WTC11 (cell line): ENCODE results near the gene C1orf159. TPM values are rescaled to one million over a fixed set of nuclear protein-coding genes. Genes with fewer than 3 reads are reported as not detected.

Experiments used
- ATAC-seq: fragments of 200-7000 bp; cut with Tn5 transposase; 2 replicates; pipeline ENCODE4 v1.10.0; 2021; ENCODE audit warnings: mild to moderate bottlenecking, moderate library complexity
- CTCF ChIA-PET: fragments of 300-600 bp; sonication (Branson Sonifier 250); formaldehyde crosslinking; loops from one replicate; lab custom pipeline; 2021; ENCODE audit warnings: antibody characterized with exemption; lab: Charles Lee
- POLR2A ChIA-PET: fragments of 350-600 bp; sonication (Branson Sonifier 250); formaldehyde crosslinking; loops from one replicate; lab custom pipeline; 2021; ENCODE audit warnings: antibody characterized with exemption; lab: Charles Lee
- DNase-seq: peaks from one replicate; pipeline ENCODE4 v3.0.0; 2021; ENCODE audit warnings: low spot score
- H3K27ac Mint-ChIP-seq: 2 replicates; pipeline ENCODE4 v1.8.0; 2021; ENCODE audit warnings: mixed read lengths
- H3K27me3 Mint-ChIP-seq: 2 replicates; pipeline ENCODE4 v1.8.0; 2021; ENCODE audit warnings: low read depth, mild to moderate bottlenecking, moderate library complexity, mixed read lengths
- H3K36me3 Mint-ChIP-seq: 2 replicates; pipeline ENCODE4 v1.8.0; 2021; ENCODE audit warnings: mixed read lengths
- H3K4me1 Mint-ChIP-seq: 2 replicates; pipeline ENCODE4 v1.8.0; 2022; ENCODE audit warnings: mixed read lengths
- H3K4me3 Mint-ChIP-seq: 2 replicates; pipeline ENCODE4 v1.8.0; 2021; ENCODE audit warnings: mild to moderate bottlenecking, moderate library complexity, mixed read lengths
- H3K9me3 Mint-ChIP-seq: 2 replicates; pipeline ENCODE4 v1.8.0; 2021; ENCODE audit warnings: mixed read lengths
- ATF1 ChIP-seq: sonication (generic); formaldehyde crosslinking; IDR thresholded peaks from 2 replicates; pipeline ENCODE4 v1.8.1; 2023; ENCODE audit warnings: mild to moderate bottlenecking, moderate library complexity, missing genetic modification reagents
- ATF2 ChIP-seq: sonication (generic); formaldehyde crosslinking; IDR thresholded peaks from 2 replicates; pipeline ENCODE4 v1.8.1; 2022; ENCODE audit warnings: low read depth, missing genetic modification reagents, borderline replicate concordance
- CBFB ChIP-seq: sonication (generic); formaldehyde crosslinking; IDR thresholded peaks from 2 replicates; pipeline ENCODE4 v1.8.1; 2022; ENCODE audit warnings: mild to moderate bottlenecking, low read depth, missing genetic modification reagents
- GTF2I ChIP-seq: fragments of 250-450 bp; sonication (Bioruptor Pico); conservative IDR thresholded peaks from 2 replicates; pipeline ENCODE4 v1.4.0; 2021; ENCODE audit warnings: mild to moderate bottlenecking
- HMGA2 ChIP-seq: fragments of 250-450 bp; sonication (Bioruptor Pico); IDR thresholded peaks from 2 replicates; pipeline ENCODE4 v1.4.0; 2021; ENCODE audit warnings: mild to moderate bottlenecking, moderate library complexity
- JAZF1 ChIP-seq: fragments of 250-450 bp; sonication (Bioruptor Pico); IDR thresholded peaks from 2 replicates; pipeline ENCODE4 v1.9.0; 2021; ENCODE audit warnings: moderate library complexity, mild to moderate bottlenecking, inconsistent platforms
- MYBL2 ChIP-seq: sonication (generic); formaldehyde crosslinking; IDR thresholded peaks from 2 replicates; pipeline ENCODE4 v1.8.1; 2023; ENCODE audit warnings: mild to moderate bottlenecking, moderate library complexity, missing genetic modification reagents
- NFE2L1 ChIP-seq: sonication (generic); formaldehyde crosslinking; IDR thresholded peaks from 2 replicates; pipeline ENCODE4 v1.8.1; 2023; ENCODE audit warnings: missing genetic modification reagents
- NFYB ChIP-seq: sonication (generic); formaldehyde crosslinking; conservative IDR thresholded peaks from 2 replicates; pipeline ENCODE4 v1.8.0; 2022; ENCODE audit warnings: low read depth, missing genetic modification reagents
- NR2C2 ChIP-seq: sonication (generic); formaldehyde crosslinking; IDR thresholded peaks from 2 replicates; pipeline ENCODE4 v1.8.0; 2022; ENCODE audit warnings: mild to moderate bottlenecking, missing genetic modification reagents
- SMAD3 ChIP-seq: sonication (generic); formaldehyde crosslinking; IDR thresholded peaks from 2 replicates; pipeline ENCODE4 v1.8.0; 2022; ENCODE audit warnings: missing genetic modification reagents, mild to moderate bottlenecking, borderline replicate concordance
- SMAD4 ChIP-seq: sonication (generic); formaldehyde crosslinking; IDR thresholded peaks from 2 replicates; pipeline ENCODE4 v1.8.0; 2022; ENCODE audit warnings: mild to moderate bottlenecking, missing genetic modification reagents
- SOX15 ChIP-seq: fragments of 250-450 bp; sonication (Bioruptor Pico); IDR thresholded peaks from 2 replicates; pipeline ENCODE4 v1.9.0; 2021; ENCODE audit warnings: mild to moderate bottlenecking
- SP1 ChIP-seq: sonication (generic); formaldehyde crosslinking; conservative IDR thresholded peaks from 2 replicates; pipeline ENCODE4 v1.8.1; 2022; ENCODE audit warnings: missing genetic modification reagents
- STAT6 ChIP-seq: sonication (generic); formaldehyde crosslinking; conservative IDR thresholded peaks from 2 replicates; pipeline ENCODE4 v1.8.1; 2023; ENCODE audit warnings: mild to moderate bottlenecking, low read depth, missing genetic modification reagents, moderate library complexity
- ZNF219 ChIP-seq: sonication (generic); formaldehyde crosslinking; IDR thresholded peaks from 2 replicates; pipeline ENCODE4 v1.8.0; 2023; ENCODE audit warnings: missing genetic modification reagents, mild to moderate bottlenecking, borderline replicate concordance
- ZNF263 ChIP-seq: sonication (generic); formaldehyde crosslinking; IDR thresholded peaks from 2 replicates; pipeline ENCODE4 v1.8.1; 2022; ENCODE audit warnings: low read depth, mild to moderate bottlenecking, moderate library complexity, missing genetic modification reagents
- total RNA-seq: library from RNA; stranded (reverse); gene quantifications from 3 replicates; pipeline ENCODE4 v1.2.3, GENCODE V29; 2021
- TF ChIP-seq, protein P1 (sequence below): sonication (generic); formaldehyde crosslinking; IDR thresholded peaks from 2 replicates; pipeline ENCODE4 v1.8.1; 2022; ENCODE audit warnings: low read depth, mild to moderate bottlenecking, moderate library complexity, missing genetic modification reagents, borderline replicate concordance
- TF ChIP-seq, protein P2 (sequence below): sonication (generic); formaldehyde crosslinking; IDR thresholded peaks from 2 replicates; pipeline ENCODE4 v1.8.1; 2022; ENCODE audit warnings: missing genetic modification reagents, borderline replicate concordance
- TF ChIP-seq, protein P3 (sequence below): sonication (generic); formaldehyde crosslinking; IDR thresholded peaks from 2 replicates; pipeline ENCODE4 v1.8.1; 2023; ENCODE audit warnings: mild to moderate bottlenecking, missing genetic modification reagents, moderate library complexity
- TF ChIP-seq, protein P4 (sequence below): sonication (generic); formaldehyde crosslinking; IDR thresholded peaks from 2 replicates; pipeline ENCODE4 v1.8.0; 2022; ENCODE audit warnings: mild to moderate bottlenecking, missing genetic modification reagents
- TF ChIP-seq, protein P5 (sequence below): sonication (generic); formaldehyde crosslinking; IDR thresholded peaks from 2 replicates; pipeline ENCODE4 v1.8.1; 2023; ENCODE audit warnings: mild to moderate bottlenecking, missing genetic modification reagents

Gene C1orf159
- total RNA-seq, 1 experiment from 2014 or later, result 17.8 TPM

DNA sequence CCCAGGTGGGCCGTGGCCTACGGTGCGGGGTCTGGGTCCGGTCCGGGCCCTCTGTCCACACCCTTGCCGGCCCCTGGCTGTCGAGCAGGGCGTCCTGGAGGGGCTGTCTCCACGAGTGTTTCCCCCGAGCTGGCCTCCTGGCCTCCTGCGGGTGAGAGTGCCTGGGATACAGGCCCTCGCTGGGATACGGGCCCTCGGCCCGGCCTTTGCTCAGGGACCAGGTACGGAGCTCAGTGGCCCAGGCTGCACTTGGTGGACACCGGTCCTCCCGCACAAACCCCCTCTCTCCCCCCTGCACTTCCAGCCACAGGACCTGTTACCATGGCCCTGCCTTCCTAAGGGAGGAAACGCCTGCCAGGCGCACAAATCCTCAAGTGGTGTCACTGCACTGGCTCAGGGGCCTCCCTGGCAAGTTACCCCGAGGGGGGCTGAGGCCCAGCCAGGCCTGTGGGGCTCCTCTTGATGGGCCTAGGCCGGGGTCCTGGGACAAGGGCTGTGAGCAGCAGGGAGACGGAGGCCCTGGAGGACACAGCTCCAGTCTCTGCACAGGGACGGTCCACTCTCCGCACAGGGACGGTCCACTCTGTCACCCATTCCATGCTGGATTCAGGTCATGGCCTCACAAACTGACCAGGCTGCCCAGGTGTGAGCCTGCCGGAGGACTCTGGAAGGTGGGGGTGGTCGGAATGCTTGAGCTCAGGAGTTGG is 23.6 kb downstream of the C1orf159 start:
- Mint-ChIP-seq H3K9me3 (peaks cover 15% of the 10 kb centered on the region), H3K27me3 (peaks cover 11% of the 10 kb centered on the region), H3K36me3 (0 out of 2 replicates have a peak, but pooled peaks cover 7% of the 10 kb centered on the region), H3K4me1 (no peaks in the 10 kb centered on the region)
- DNase-seq, result no peak
- no peak for TF ChIP-seq SMAD3 (CRISPR knock-in tag)
- no peak for TF ChIP-seq ATF2
- TF ChIP-seq, all 79 proteins: peak for 0
- POLR2A ChIA-PET, result no interaction called here
- Mint-ChIP-seq H3K27ac (no peak overlapping the region), H3K4me3 (no peak overlapping the region)
- ATAC-seq, result no peak
- CTCF ChIA-PET, result interaction anchor here (1.0 to 1.8 kb wide), 2 partner anchors 28 to 200 kb away, joined by 3 to 5 read pairs; no protein-coding TSS in a partner anchor

DNA sequence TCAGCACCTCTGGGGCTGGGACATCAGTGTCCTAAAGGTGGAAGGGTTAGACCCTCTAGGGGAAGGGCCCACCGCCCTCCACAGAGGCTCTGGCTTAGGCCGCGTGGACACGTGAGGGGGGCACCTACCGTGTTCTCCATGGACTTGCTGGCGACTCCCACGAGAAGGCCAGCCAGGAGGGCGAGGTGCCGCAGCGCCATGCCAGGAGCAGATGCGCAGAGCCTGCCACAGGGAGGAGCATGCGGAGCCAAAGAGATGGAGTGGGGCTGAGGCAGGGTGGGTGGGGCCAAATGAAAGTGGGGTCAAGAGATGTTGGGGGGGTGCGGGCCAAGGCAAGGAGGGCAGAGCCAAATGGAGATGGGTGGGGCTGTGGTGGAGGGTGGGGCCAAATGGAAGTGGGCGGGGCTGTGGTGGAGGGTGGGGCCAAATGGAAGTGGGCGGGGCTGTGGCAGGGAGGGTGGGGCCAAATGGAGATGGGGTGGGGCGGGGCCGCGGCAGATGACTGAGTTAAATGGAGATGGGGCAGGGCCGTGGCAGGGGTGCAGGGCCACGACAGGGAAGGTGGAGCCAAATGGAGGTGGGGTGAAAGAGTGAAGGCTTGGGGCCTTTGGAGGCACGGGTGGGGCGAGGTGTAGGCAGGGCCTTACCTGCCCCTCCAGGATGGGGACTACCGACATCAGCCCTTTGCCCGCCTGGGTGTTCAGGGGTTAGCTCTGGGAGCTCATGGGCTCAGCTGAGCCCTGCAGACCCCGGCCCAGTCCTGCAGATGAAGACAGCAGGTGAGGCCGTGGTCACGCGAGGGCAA is 24.3 kb downstream of the C1orf159 start:
- H3K4me3 Mint-ChIP-seq, result no peak overlapping the region
- peaks cover 11% of the 10 kb centered on the region for H3K27me3 Mint-ChIP-seq
- POLR2A ChIA-PET, result no interaction called here
- TF ChIP-seq MYBL2 (CRISPR knock-in tag), result no peak
- TF ChIP-seq JAZF1 (CRISPR knock-in tag), result no peak
- TF ChIP-seq, protein P1, sequence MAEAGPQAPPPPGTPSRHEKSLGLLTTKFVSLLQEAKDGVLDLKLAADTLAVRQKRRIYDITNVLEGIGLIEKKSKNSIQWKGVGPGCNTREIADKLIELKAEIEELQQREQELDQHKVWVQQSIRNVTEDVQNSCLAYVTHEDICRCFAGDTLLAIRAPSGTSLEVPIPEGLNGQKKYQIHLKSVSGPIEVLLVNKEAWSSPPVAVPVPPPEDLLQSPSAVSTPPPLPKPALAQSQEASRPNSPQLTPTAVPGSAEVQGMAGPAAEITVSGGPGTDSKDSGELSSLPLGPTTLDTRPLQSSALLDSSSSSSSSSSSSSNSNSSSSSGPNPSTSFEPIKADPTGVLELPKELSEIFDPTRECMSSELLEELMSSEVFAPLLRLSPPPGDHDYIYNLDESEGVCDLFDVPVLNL (CRISPR knock-in tag), result no peak
- TF ChIP-seq, protein P2, sequence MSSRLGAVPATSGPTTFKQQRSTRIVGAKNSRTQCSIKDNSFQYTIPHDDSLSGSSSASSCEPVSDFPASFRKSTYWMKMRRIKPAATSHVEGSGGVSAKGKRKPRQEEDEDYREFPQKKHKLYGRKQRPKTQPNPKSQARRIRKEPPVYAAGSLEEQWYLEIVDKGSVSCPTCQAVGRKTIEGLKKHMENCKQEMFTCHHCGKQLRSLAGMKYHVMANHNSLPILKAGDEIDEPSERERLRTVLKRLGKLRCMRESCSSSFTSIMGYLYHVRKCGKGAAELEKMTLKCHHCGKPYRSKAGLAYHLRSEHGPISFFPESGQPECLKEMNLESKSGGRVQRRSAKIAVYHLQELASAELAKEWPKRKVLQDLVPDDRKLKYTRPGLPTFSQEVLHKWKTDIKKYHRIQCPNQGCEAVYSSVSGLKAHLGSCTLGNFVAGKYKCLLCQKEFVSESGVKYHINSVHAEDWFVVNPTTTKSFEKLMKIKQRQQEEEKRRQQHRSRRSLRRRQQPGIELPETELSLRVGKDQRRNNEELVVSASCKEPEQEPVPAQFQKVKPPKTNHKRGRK (CRISPR knock-in tag), result no peak
- no peak for TF ChIP-seq CBFB
- TF ChIP-seq HMGA2 (CRISPR knock-in tag), result no peak
- TF ChIP-seq, protein P3, sequence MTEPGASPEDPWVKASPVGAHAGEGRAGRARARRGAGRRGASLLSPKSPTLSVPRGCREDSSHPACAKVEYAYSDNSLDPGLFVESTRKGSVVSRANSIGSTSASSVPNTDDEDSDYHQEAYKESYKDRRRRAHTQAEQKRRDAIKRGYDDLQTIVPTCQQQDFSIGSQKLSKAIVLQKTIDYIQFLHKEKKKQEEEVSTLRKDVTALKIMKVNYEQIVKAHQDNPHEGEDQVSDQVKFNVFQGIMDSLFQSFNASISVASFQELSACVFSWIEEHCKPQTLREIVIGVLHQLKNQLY (CRISPR knock-in tag), result no peak
- TF ChIP-seq, protein P4, sequence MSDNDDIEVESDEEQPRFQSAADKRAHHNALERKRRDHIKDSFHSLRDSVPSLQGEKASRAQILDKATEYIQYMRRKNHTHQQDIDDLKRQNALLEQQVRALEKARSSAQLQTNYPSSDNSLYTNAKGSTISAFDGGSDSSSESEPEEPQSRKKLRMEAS (CRISPR knock-in tag), result no peak
- no peak for TF ChIP-seq NFE2L1 (CRISPR knock-in tag)
- no peak for TF ChIP-seq GTF2I
- TF ChIP-seq ATF1 (CRISPR knock-in tag), result no peak
- TF ChIP-seq ZNF219 (CRISPR knock-in tag), result no peak
- no peak for TF ChIP-seq ZNF263
- TF ChIP-seq SOX15 (CRISPR knock-in tag), result no peak
- TF ChIP-seq STAT6 (CRISPR knock-in tag), result no peak
- TF ChIP-seq SMAD4 (CRISPR knock-in tag), result no peak
- no peak for TF ChIP-seq SP1 (CRISPR knock-in tag)
- TF ChIP-seq NR2C2 (CRISPR knock-in tag), result no peak
- TF ChIP-seq NFYB (CRISPR knock-in tag), result no peak
- TF ChIP-seq, protein P5, sequence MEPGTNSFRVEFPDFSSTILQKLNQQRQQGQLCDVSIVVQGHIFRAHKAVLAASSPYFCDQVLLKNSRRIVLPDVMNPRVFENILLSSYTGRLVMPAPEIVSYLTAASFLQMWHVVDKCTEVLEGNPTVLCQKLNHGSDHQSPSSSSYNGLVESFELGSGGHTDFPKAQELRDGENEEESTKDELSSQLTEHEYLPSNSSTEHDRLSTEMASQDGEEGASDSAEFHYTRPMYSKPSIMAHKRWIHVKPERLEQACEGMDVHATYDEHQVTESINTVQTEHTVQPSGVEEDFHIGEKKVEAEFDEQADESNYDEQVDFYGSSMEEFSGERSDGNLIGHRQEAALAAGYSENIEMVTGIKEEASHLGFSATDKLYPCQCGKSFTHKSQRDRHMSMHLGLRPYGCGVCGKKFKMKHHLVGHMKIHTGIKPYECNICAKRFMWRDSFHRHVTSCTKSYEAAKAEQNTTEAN (CRISPR knock-in tag), result no peak
- DNase-seq (no peak), ATAC-seq (peak; percentile 40)
- H3K9me3 Mint-ChIP-seq, result peaks cover 15% of the 10 kb centered on the region
- 0 out of 2 replicates have a peak, but pooled peaks cover 7% of the 10 kb centered on the region for H3K36me3 Mint-ChIP-seq
- H3K4me1 Mint-ChIP-seq, result no peaks in the 10 kb centered on the region
- CTCF ChIA-PET, result interaction anchor here (1.8 kb wide), 1 partner anchor 201 kb away, joined by 5 read pairs; no protein-coding TSS in a partner anchor
- H3K27ac Mint-ChIP-seq, result no peak overlapping the region
